KMS-11 (cell line): ENCODE results near the gene SLFN12L.
"Not testable (repeated sequence)": the region's sequence is repeated elsewhere in the genome, so short reads cannot be mapped to it uniquely, and the experiment has no call there.

Source experiments
- H2AFZ ChIP-seq: fragments of 200-600 bp; sonication (generic); 2 replicates; pipeline ENCODE4 v1.6.1; 2016; ENCODE audit warnings: antibody characterized with exemption, mixed run types, low read depth
- H3K27ac ChIP-seq: fragments of 200-600 bp; sonication (generic); 2 replicates; pipeline ENCODE4 v1.6.1; 2016; ENCODE audit warnings: mild to moderate bottlenecking, mixed run types
- H3K27me3 ChIP-seq: fragments of 200-600 bp; sonication (generic); 2 replicates; pipeline ENCODE4 v1.6.1; 2017; ENCODE audit warnings: mild to moderate bottlenecking, low read depth, mixed run types, moderate library complexity; ENCODE audit not compliant: insufficient read depth
- H3K36me3 ChIP-seq: fragments of 200-600 bp; sonication (generic); 2 replicates; pipeline ENCODE4 v1.6.1; 2017; ENCODE audit warnings: mild to moderate bottlenecking, mixed run types; ENCODE audit not compliant: insufficient read depth
- H3K4me1 ChIP-seq: fragments of 200-600 bp; sonication (generic); 2 replicates; pipeline ENCODE4 v1.6.1; 2016; ENCODE audit warnings: mild to moderate bottlenecking, low read depth, mixed run types; ENCODE audit not compliant: poor library complexity, severe bottlenecking
- H3K4me2 ChIP-seq: fragments of 200-600 bp; sonication (generic); 2 replicates; pipeline ENCODE4 v1.7.0; 2016; ENCODE audit warnings: mild to moderate bottlenecking, mixed run types
- H3K4me3 ChIP-seq: fragments of 200-600 bp; sonication (generic); IDR thresholded peaks from 2 replicates; pipeline ENCODE4 v1.6.1; 2017; ENCODE audit warnings: low read depth, low read length, mixed read lengths; ENCODE audit not compliant: insufficient read depth
- H3K79me2 ChIP-seq: fragments of 200-600 bp; sonication (generic); 2 replicates; pipeline ENCODE4 v1.6.1; 2016; ENCODE audit warnings: low read depth, mixed run types; ENCODE audit not compliant: insufficient read depth
- H3K9ac ChIP-seq: fragments of 200-600 bp; sonication (generic); 2 replicates; pipeline ENCODE4 v1.6.1; 2016; ENCODE audit warnings: mild to moderate bottlenecking, mixed run types
- H4K20me1 ChIP-seq: fragments of 200-600 bp; sonication (generic); 2 replicates; pipeline ENCODE4 v1.6.1; 2016; ENCODE audit warnings: mild to moderate bottlenecking, mixed run types; ENCODE audit not compliant: insufficient read depth
- CTCF ChIP-seq: fragments of 200-600 bp; sonication (generic); conservative IDR thresholded peaks from 2 replicates; pipeline ENCODE4 v1.6.1; 2017; ENCODE audit warnings: low read depth, mild to moderate bottlenecking, antibody characterized with exemption, low read length, moderate library complexity, mixed read lengths

The SLFN12L gene

GRCh38 chr17:35539659-35540026 lies 2.2 kb upstream of the SLFN12L start:
- no peak; the same call in none of the 2 replicates for TF ChIP-seq CTCF
- no peak overlapping the region for H3K9ac ChIP-seq
- H3K79me2 ChIP-seq, result no peaks in the 10 kb centered on the region
- H3K4me1 ChIP-seq, result peaks cover 30% of the 10 kb centered on the region
- H3K4me2 ChIP-seq, result no peak overlapping the region
- H3K27ac ChIP-seq, result no peak overlapping the region
- H3K4me3 ChIP-seq, result no peak overlapping the region
- no peaks in the 10 kb centered on the region for H4K20me1 ChIP-seq
- H3K27me3 ChIP-seq, result no peaks in the 10 kb centered on the region
- H2AFZ ChIP-seq, result 0 out of 2 replicates have a peak overlapping the region, but pooled peaks have one; percentile 30
- no peaks in the 10 kb centered on the region for H3K36me3 ChIP-seq

GRCh38 chr17:35536664-35537171 lies 760 bp downstream of the SLFN12L start:
- TF ChIP-seq CTCF, result no peak
- no peak overlapping the region for H3K9ac ChIP-seq
- peaks cover 42% of the 10 kb centered on the region for H3K4me1 ChIP-seq
- no peaks in the 10 kb centered on the region for H4K20me1 ChIP-seq
- H2AFZ ChIP-seq, result no peak overlapping the region
- no peak overlapping the region; the same call in 1 of the 2 replicates for H3K4me2 ChIP-seq
- H3K36me3 ChIP-seq, result no peaks in the 10 kb centered on the region
- H3K79me2 ChIP-seq, result no peaks in the 10 kb centered on the region
- no peaks in the 10 kb centered on the region for H3K27me3 ChIP-seq
- H3K27ac ChIP-seq, result no peak overlapping the region
- no peak overlapping the region for H3K4me3 ChIP-seq

- not testable (repeated sequence) for H4K20me1 ChIP-seq, H3K36me3 ChIP-seq, H3K9ac ChIP-seq, H3K27ac ChIP-seq, H3K79me2 ChIP-seq, H3K27me3 ChIP-seq, H3K4me3 ChIP-seq, H3K4me2 ChIP-seq, H2AFZ ChIP-seq
- peaks cover 35% of the 10 kb centered on the region for H3K4me1 ChIP-seq
Measured at GRCh38 chr17:35535406-35535805, 2.1 kb downstream of the SLFN12L start.

- Histone ChIP-seq H3K4me1 (peaks cover 35% of the 10 kb centered on the region), H3K9ac (no peak overlapping the region), H3K79me2 (no peaks in the 10 kb centered on the region), H3K27ac (no peak overlapping the region), H3K4me3 (no peak overlapping the region), H4K20me1 (no peaks in the 10 kb centered on the region), H3K27me3 (no peaks in the 10 kb centered on the region), H2AFZ (no peak overlapping the region), H3K4me2 (no peak overlapping the region), H3K36me3 (no peaks in the 10 kb centered on the region)
- TF ChIP-seq CTCF, result no peak
Measured at GRCh38 chr17:35534576-35535093, 2.8 kb downstream of the SLFN12L start.

- Histone ChIP-seq H3K4me1 (peaks cover 12% of the 10 kb centered on the region), H2AFZ (no peak overlapping the region), H3K36me3 (no peaks in the 10 kb centered on the region), H3K4me2 (no peak overlapping the region), H3K79me2 (no peaks in the 10 kb centered on the region), H3K27ac (no peak overlapping the region), H3K27me3 (no peaks in the 10 kb centered on the region), H3K9ac (no peak overlapping the region), H4K20me1 (no peaks in the 10 kb centered on the region), H3K4me3 (no peak overlapping the region)
- no peak for TF ChIP-seq CTCF
Measured at GRCh38 chr17:35531160-35531559, 6.3 kb downstream of the SLFN12L start.
